Duodenal mucosa (tissue), 2 donors: ENCODE measurements around the gene TSC2.
"Not testable (repeated sequence)": the region's sequence is repeated elsewhere in the genome, so short reads cannot be mapped to it uniquely, and the experiment has no call there.

Experiments
- H3K27ac ChIP-seq: one replicate; pipeline ENCODE4 v1.7.0; 2013; ENCODE audit warnings: low read depth, low read length
- H3K27me3 ChIP-seq, 2 donors: one replicate each; pipeline ENCODE4 v1.7.0; 2013; ENCODE audit warnings: low read length in 2 of 2, control low read depth in 1 of 2; ENCODE audit not compliant: insufficient read depth in 2 of 2, control insufficient read depth in 1 of 2
- H3K36me3 ChIP-seq, 2 donors: one replicate each; pipeline ENCODE4 v1.7.0; 2013; ENCODE audit warnings: low read length in 2 of 2, control low read depth in 1 of 2; ENCODE audit not compliant: insufficient read depth in 2 of 2, control insufficient read depth in 1 of 2
- H3K4me1 ChIP-seq, 2 donors: one replicate each; pipeline ENCODE4 v1.7.0; 2013; ENCODE audit warnings: low read length in 2 of 2, control low read depth in 1 of 2; ENCODE audit not compliant: insufficient read depth in 2 of 2, control insufficient read depth in 1 of 2
- H3K4me3 ChIP-seq, 2 donors: one replicate each; pipeline ENCODE4 v1.7.0; 2013; ENCODE audit warnings: low read length in 2 of 2, low read depth in 1 of 2
- H3K9ac ChIP-seq, 2 donors: one replicate each; pipeline ENCODE4 v1.7.0; 2013; ENCODE audit warnings: low read length in 2 of 2, low read depth in 1 of 2
- H3K9me3 ChIP-seq, 2 donors: one replicate each; pipeline ENCODE4 v1.7.0; 2013; ENCODE audit warnings: low read length in 2 of 2, control low read depth in 1 of 2; ENCODE audit not compliant: control insufficient read depth in 1 of 2

Gene TSC2

GRCh38 chr16:2104464-2104863 lies 56.7 kb downstream of the TSC2 start:
- not testable (repeated sequence) for H3K9me3 ChIP-seq, H3K9ac ChIP-seq, H3K4me1 ChIP-seq, H3K27me3 ChIP-seq, H3K4me3 ChIP-seq, H3K27ac ChIP-seq
- peaks cover 0 to 30% of the 10 kb centered on the region in 2 donors for H3K36me3 ChIP-seq

GRCh38 chr16:2105291-2105690 lies 57.5 kb downstream of the TSC2 start:
- not testable (repeated sequence) for H3K4me1 ChIP-seq, H3K27ac ChIP-seq, H3K4me3 ChIP-seq, H3K27me3 ChIP-seq, H3K9me3 ChIP-seq, H3K9ac ChIP-seq
- peaks cover 0 to 30% of the 10 kb centered on the region in 2 donors for H3K36me3 ChIP-seq

GRCh38 chr16:2105769-2106168 lies 58.0 kb downstream of the TSC2 start:
- not testable (repeated sequence) for H3K27ac ChIP-seq, H3K4me3 ChIP-seq, H3K9ac ChIP-seq, H3K4me1 ChIP-seq, H3K27me3 ChIP-seq, H3K9me3 ChIP-seq
- peaks cover 0 to 33% of the 10 kb centered on the region in 2 donors for H3K36me3 ChIP-seq

- not testable (repeated sequence) for H3K27me3 ChIP-seq, H3K4me1 ChIP-seq, H3K27ac ChIP-seq, H3K9me3 ChIP-seq, H3K4me3 ChIP-seq, H3K9ac ChIP-seq
- H3K36me3 ChIP-seq, result peaks cover 0 to 36% of the 10 kb centered on the region in 2 donors
Measured at GRCh38 chr16:2106211-2106610, 58.4 kb downstream of the TSC2 start.

GRCh38 chr16:2107121-2107790 lies 59.5 kb downstream of the TSC2 start:
- not testable (repeated sequence) for H3K4me1 ChIP-seq, H3K9me3 ChIP-seq, H3K27me3 ChIP-seq, H3K27ac ChIP-seq, H3K9ac ChIP-seq, H3K4me3 ChIP-seq
- H3K36me3 ChIP-seq, result peaks cover 0 to 35% of the 10 kb centered on the region in 2 donors

- not testable (repeated sequence) for H3K27ac ChIP-seq
- peaks cover 0 to 31% of the 10 kb centered on the region in 2 donors for H3K36me3 ChIP-seq
Measured at GRCh38 chr16:2107791-2108125, 60.0 kb downstream of the TSC2 start.

GRCh38 chr16:2108446-2109270 lies 60.9 kb downstream of the TSC2 start:
- H3K27me3 ChIP-seq, H3K9me3 ChIP-seq, H3K4me3 ChIP-seq, H3K9ac ChIP-seq, H3K27ac ChIP-seq, H3K4me1 ChIP-seq: not testable (repeated sequence)
- peaks cover 0 to 31% of the 10 kb centered on the region in 2 donors for H3K36me3 ChIP-seq

More at GRCh38 chr16:2107791-2108125, 60.0 kb downstream of the TSC2 start:
- not testable (repeated sequence) for H3K9me3 ChIP-seq, H3K9ac ChIP-seq, H3K4me1 ChIP-seq, H3K27me3 ChIP-seq, H3K4me3 ChIP-seq

- peaks cover 0 to 31% of the 10 kb centered on the region in 2 donors for H3K36me3 ChIP-seq
- not testable (repeated sequence) for H3K27ac ChIP-seq, H3K27me3 ChIP-seq, H3K4me3 ChIP-seq, H3K9ac ChIP-seq, H3K9me3 ChIP-seq, H3K4me1 ChIP-seq
Measured at GRCh38 chr16:2109271-2109580, 61.4 kb downstream of the TSC2 start.

GRCh38 chr16:2109872-2110271 lies 62.1 kb downstream of the TSC2 start:
- not testable (repeated sequence) for H3K4me3 ChIP-seq, H3K27ac ChIP-seq, H3K9me3 ChIP-seq, H3K27me3 ChIP-seq, H3K4me1 ChIP-seq, H3K9ac ChIP-seq
- peaks cover 0 to 31% of the 10 kb centered on the region in 2 donors for H3K36me3 ChIP-seq

- not testable (repeated sequence) for H3K27ac ChIP-seq, H3K27me3 ChIP-seq, H3K9ac ChIP-seq, H3K9me3 ChIP-seq, H3K4me1 ChIP-seq, H3K4me3 ChIP-seq
- H3K36me3 ChIP-seq, result peaks cover 0 to 31% of the 10 kb centered on the region in 2 donors
Measured at GRCh38 chr16:2110332-2111008, 62.7 kb downstream of the TSC2 start.
